CD14-positive monocyte (primary cell): Measurements from ENCODE around the gene CDIPT. TPM values are rescaled to one million over a fixed set of nuclear protein-coding genes. Genes with fewer than 3 reads are reported as not detected.

Experiments used
- DNase-seq, 3 donors: peaks; one replicate each; pipeline ENCODE4 v3.0.0-alpha.2; 2011 to 2022
- H2AFZ ChIP-seq: 2 replicates; pipeline ENCODE4 v1.6.0; 2012; ENCODE audit warnings: mild to moderate bottlenecking, low read depth, low read length, inconsistent platforms; ENCODE audit not compliant: insufficient read depth, poor library complexity, severe bottlenecking
- H3K27ac ChIP-seq, 2 donors: 1 replicate in 1 of 2; 2 replicates in 1 of 2; pipeline ENCODE4 v1.5.1; 2012 to 2013; ENCODE audit warnings: low read length in 2 of 2, control low read depth in 1 of 2, inconsistent platforms in 1 of 2, low read depth in 1 of 2, mild to moderate bottlenecking in 1 of 2
- H3K27me3 ChIP-seq, 2 donors: one replicate each; pipeline versions ENCODE4 v1.6.0 to v1.6.1; 2011 to 2013; ENCODE audit warnings: low read length in 2 of 2; ENCODE audit not compliant: control insufficient read depth in 2 of 2, insufficient read depth in 2 of 2
- H3K36me3 ChIP-seq, 2 donors: replicated peaks in 1 of 2; 1 replicate in 1 of 2; 2 replicates in 1 of 2; pipeline versions ENCODE4 v1.5.1 to v1.6.1; 2012 to 2013; ENCODE audit warnings: low read length in 2 of 2, control low read depth in 1 of 2, inconsistent platforms in 1 of 2, mild to moderate bottlenecking in 1 of 2; ENCODE audit not compliant: insufficient read depth in 2 of 2, control insufficient read depth in 1 of 2
- H3K4me1 ChIP-seq, 2 donors: 1 replicate in 1 of 2; 2 replicates in 1 of 2; pipeline versions ENCODE4 v1.5.1 to v1.6.1; 2012 to 2013; ENCODE audit warnings: low read length in 2 of 2, control low read depth in 1 of 2, inconsistent platforms in 1 of 2, mild to moderate bottlenecking in 1 of 2, moderate library complexity in 1 of 2; ENCODE audit not compliant: insufficient read depth in 2 of 2, control insufficient read depth in 1 of 2
- H3K4me2 ChIP-seq: replicated peaks from 2 replicates; pipeline ENCODE3; 2012; ENCODE audit warnings: low read length, moderate library complexity, mild to moderate bottlenecking; ENCODE audit not compliant: poor library complexity, severe bottlenecking; ENCODE audit errors: extremely low read depth
- H3K4me3 ChIP-seq, 3 experiments: fragments of 200-600 bp in 1 of 3; sonication (generic) in 1 of 3; replicated peaks in 1 of 3; 1 replicate in 2 of 3; 2 replicates in 1 of 3; pipeline ENCODE4 v1.5.1; 2011 to 2013; ENCODE audit warnings: low read length in 3 of 3, mild to moderate bottlenecking in 3 of 3, control low read depth in 2 of 3, low read depth in 2 of 3, inconsistent platforms in 1 of 3, moderate library complexity in 1 of 3
- H3K79me2 ChIP-seq: 2 replicates; pipeline ENCODE4 v1.6.0; 2012; ENCODE audit warnings: mild to moderate bottlenecking, control low read depth, inconsistent platforms, low read length, moderate library complexity; ENCODE audit not compliant: insufficient read depth
- H3K9ac ChIP-seq: 2 replicates; pipeline ENCODE4 v1.6.0; 2017; ENCODE audit warnings: low read length, mild to moderate bottlenecking; ENCODE audit not compliant: insufficient read depth, poor library complexity, severe bottlenecking
- H3K9me3 ChIP-seq, 2 donors: replicated peaks in 1 of 2; 1 replicate in 1 of 2; 2 replicates in 1 of 2; pipeline versions ENCODE4 v1.5.1 to v1.6.1; 2012 to 2013; ENCODE audit warnings: low read length in 2 of 2, control low read depth in 1 of 2; ENCODE audit not compliant: control insufficient read depth in 1 of 2, insufficient read depth in 1 of 2
- H4K20me1 ChIP-seq: 2 replicates; pipeline ENCODE4 v1.6.0; 2012; ENCODE audit warnings: mild to moderate bottlenecking, low read length, control low read depth, moderate library complexity; ENCODE audit not compliant: insufficient read depth
- H3K27ac Mint-ChIP-seq, 7 donors: one replicate each; pipeline ENCODE4 v1.8.0; 2020; ENCODE audit warnings: mild to moderate bottlenecking in 7 of 7, mixed read lengths in 7 of 7, moderate library complexity in 6 of 7, inconsistent platforms in 2 of 7
- H3K27me3 Mint-ChIP-seq, 3 donors: one replicate each; pipeline ENCODE4 v1.8.0; 2021 to 2022; ENCODE audit warnings: low read depth in 3 of 3, mild to moderate bottlenecking in 3 of 3, mixed read lengths in 3 of 3, moderate library complexity in 3 of 3, inconsistent platforms in 1 of 3
- H3K36me3 Mint-ChIP-seq, 2 donors: one replicate each; pipeline ENCODE4 v1.8.0; 2020; ENCODE audit warnings: mixed read lengths in 2 of 2, inconsistent platforms in 1 of 2, mild to moderate bottlenecking in 1 of 2
- H3K4me1 Mint-ChIP-seq: one replicate; pipeline ENCODE4 v1.8.0; 2020; ENCODE audit warnings: mild to moderate bottlenecking, mixed read lengths
- H3K4me3 Mint-ChIP-seq, 2 donors: one replicate each; pipeline ENCODE4 v1.8.0; 2020; ENCODE audit warnings: mild to moderate bottlenecking in 2 of 2, mixed read lengths in 2 of 2, moderate library complexity in 1 of 2
- H3K9me3 Mint-ChIP-seq, 7 donors: one replicate each; pipeline ENCODE4 v1.8.0; 2020 to 2022; ENCODE audit warnings: mixed read lengths in 7 of 7, mild to moderate bottlenecking in 6 of 7, moderate library complexity in 6 of 7, inconsistent platforms in 2 of 7
- WGBS: methylation state at CpG from one replicate; pipeline ENCODE4 v1.1.5; 2013; ENCODE audit warnings: missing lambda C conversion rate; ENCODE audit not compliant: insufficient coverage; 5-methylcytosine and 5-hydroxymethylcytosine counted together
- intact Hi-C, 2 donors: fragments of 100-400 bp; cut with micrococcal nuclease; formaldehyde crosslinking; loops; one replicate each; pipeline versions ENCODE4 v1.15.0 to v1.15.1; 2023
- polyA plus RNA-seq, 3 donors: library from polyadenylated mRNA; depleted of rRNA in 1 of 3; unstranded in 2 of 3; stranded (reverse) in 1 of 3; fragments of 300-500 nt in 2 of 3; fragments of >200 nt in 1 of 3; fragmentation: Illumina TruSeq in 2 of 3; gene quantifications; 1 replicate in 2 of 3; 2 replicates in 1 of 3; pipeline ENCODE4 v1.2.3, GENCODE V29; 2012 to 2021
- TF ChIP-seq, protein P1 (sequence below): fragments of 200-600 bp; IDR thresholded peaks from one replicate; pipeline ENCODE4 v1.8.0; 2022; ENCODE audit warnings: antibody characterized with exemption, mild to moderate bottlenecking

The CDIPT gene
- polyA plus RNA-seq, 3 donors, result 67.2 to 98.8 (median 93.5) TPM

DNA sequence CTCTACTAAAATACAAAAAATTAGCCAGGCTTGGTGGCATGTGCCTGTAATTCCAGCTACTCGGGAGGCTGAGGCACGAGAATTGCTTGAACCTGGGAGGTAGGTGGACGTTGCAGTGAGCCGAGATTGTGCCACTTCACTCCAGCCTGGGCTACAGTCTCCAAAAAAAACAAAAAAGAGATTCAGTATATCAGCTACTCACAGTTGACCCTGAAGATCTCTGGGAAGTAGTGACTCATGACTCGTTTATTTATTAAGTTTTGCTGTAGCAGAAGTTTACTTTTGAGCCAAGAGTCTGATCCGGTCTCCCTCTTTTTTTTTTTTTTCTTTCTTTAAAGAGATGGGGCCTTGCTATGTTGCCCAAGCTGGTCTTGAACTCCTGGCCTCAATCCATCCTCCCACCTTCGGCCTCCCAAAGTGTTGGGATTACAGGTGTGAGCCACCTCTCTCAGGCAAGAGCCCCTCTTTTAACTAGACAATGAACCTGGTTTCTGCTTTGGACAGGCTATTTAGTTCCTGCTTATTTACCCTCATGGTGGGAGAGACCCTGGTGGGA lies 38.4 kb downstream of the CDIPT start:
- H4K20me1 ChIP-seq, result peaks cover 100% of the 10 kb centered on the region
- H3K4me3 ChIP-seq, result no peak overlapping the region
- H3K4me1 ChIP-seq, result peaks cover 30 to 32% of the 10 kb centered on the region in 2 donors
- H3K36me3 ChIP-seq, result peaks cover 6 to 25% of the 10 kb centered on the region in 2 donors
- Mint-ChIP-seq H3K36me3 (peaks cover 15 to 32% of the 10 kb centered on the region in 2 donors), H3K9me3 (no peaks in the 10 kb centered on the region), H3K27ac (no peak overlapping the region), H3K4me3 (no peak overlapping the region), H3K4me1 (peaks cover 47% of the 10 kb centered on the region), H3K27me3 (no peaks in the 10 kb centered on the region)
- H3K27me3 ChIP-seq, result no peaks in the 10 kb centered on the region
- H2AFZ ChIP-seq, result no peak overlapping the region
- intact Hi-C loops, result loop anchor here in 1 of 2 donors (5.0 kb wide), 1 partner anchor 38 kb away; the partner anchor contains the start of gene CDIPT
- TF ChIP-seq, protein P1, sequence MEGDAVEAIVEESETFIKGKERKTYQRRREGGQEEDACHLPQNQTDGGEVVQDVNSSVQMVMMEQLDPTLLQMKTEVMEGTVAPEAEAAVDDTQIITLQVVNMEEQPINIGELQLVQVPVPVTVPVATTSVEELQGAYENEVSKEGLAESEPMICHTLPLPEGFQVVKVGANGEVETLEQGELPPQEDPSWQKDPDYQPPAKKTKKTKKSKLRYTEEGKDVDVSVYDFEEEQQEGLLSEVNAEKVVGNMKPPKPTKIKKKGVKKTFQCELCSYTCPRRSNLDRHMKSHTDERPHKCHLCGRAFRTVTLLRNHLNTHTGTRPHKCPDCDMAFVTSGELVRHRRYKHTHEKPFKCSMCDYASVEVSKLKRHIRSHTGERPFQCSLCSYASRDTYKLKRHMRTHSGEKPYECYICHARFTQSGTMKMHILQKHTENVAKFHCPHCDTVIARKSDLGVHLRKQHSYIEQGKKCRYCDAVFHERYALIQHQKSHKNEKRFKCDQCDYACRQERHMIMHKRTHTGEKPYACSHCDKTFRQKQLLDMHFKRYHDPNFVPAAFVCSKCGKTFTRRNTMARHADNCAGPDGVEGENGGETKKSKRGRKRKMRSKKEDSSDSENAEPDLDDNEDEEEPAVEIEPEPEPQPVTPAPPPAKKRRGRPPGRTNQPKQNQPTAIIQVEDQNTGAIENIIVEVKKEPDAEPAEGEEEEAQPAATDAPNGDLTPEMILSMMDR, result no peak
- H3K27ac ChIP-seq, result no peak overlapping the region
- no peak overlapping the region for H3K9ac ChIP-seq
- H3K9me3 ChIP-seq, result no peaks in the 10 kb centered on the region
- no CpG with 5 or more reads among the region's 7 CpGs for WGBS
- H3K4me2 ChIP-seq, result no peak overlapping the region
- DNase-seq, result no peak
- peaks cover 92% of the 10 kb centered on the region for H3K79me2 ChIP-seq

DNA sequence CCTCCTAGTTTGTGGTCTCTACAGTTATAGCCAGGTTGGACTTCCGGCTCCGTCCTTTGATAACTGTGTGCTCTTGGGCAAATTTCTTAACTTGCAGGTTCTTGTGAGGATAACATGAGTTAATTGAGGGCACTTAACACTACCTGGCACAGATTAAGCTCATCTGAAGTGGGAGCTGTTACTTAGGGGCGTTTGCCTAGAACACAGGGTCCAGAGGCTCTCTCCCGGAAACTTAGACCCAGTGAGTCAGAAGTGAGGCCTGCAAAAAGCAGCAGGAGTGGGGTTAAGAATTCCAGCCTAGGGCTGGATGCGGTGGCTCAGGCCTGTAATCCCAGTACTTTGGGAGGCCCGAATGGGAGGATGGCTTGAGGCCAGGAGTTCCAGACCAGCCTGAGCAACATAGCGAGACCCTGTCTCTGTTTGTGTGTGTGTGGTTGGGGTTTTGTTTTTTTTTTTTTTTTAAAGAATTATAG lies 41.3 kb downstream of the CDIPT start:
- H3K79me2 ChIP-seq, result peaks cover 94% of the 10 kb centered on the region
- peak overlapping the region; percentile 44 to 88 for H3K27ac ChIP-seq
- H3K27me3 ChIP-seq, result no peaks in the 10 kb centered on the region
- peak overlapping the region in 6 of 7 donors; percentile 90 to 96 (median 92) for H3K27ac Mint-ChIP-seq
- peaks cover 67% of the 10 kb centered on the region for H3K4me1 Mint-ChIP-seq
- H3K4me3 Mint-ChIP-seq, result peak overlapping the region; percentile 96 to 98
- H2AFZ ChIP-seq, result no peak overlapping the region
- no peak for DNase-seq
- intact Hi-C loops, result loop anchor here in 1 of 2 donors (5.0 kb wide), 1 partner anchor 41 kb away; the partner anchor contains the start of gene CDIPT
- H3K36me3 Mint-ChIP-seq, result peaks cover 25 to 43% of the 10 kb centered on the region in 2 donors
- peaks cover 0 to 1% (median 0%) of the 10 kb centered on the region in 7 donors for H3K9me3 Mint-ChIP-seq
- H3K4me3 ChIP-seq, result peak overlapping the region; percentile 69 to 99 (median 80)
- H3K4me1 ChIP-seq, result peaks cover 50 to 57% of the 10 kb centered on the region in 2 donors
- TF ChIP-seq, protein P1, result no peak
- H3K9ac ChIP-seq, result peak overlapping the region; percentile 66
- peak overlapping the region; percentile 97 for H3K4me2 ChIP-seq
- peaks cover 16 to 35% of the 10 kb centered on the region in 2 donors for H3K36me3 ChIP-seq
- no peaks in the 10 kb centered on the region for H3K9me3 ChIP-seq
- H3K27me3 Mint-ChIP-seq, result peaks cover 0 to 1% (median 0%) of the 10 kb centered on the region in 3 donors
- H4K20me1 ChIP-seq, result peaks cover 87% of the 10 kb centered on the region
- WGBS, result 74% methylated on average over 7 of the region's 7 CpGs
